GM19468 (cell line): ENCODE data around the gene FRMD5.

Source experiments
- ATAC-seq: cut with Tn5 transposase; IDR thresholded peaks from one replicate; pipeline ENCODE4 v1.9.1; 2021; ENCODE audit warnings: mild to moderate bottlenecking, moderate library complexity, moderate number of reproducible peaks; ENCODE audit not compliant: unreplicated experiment; ENCODE audit errors: extremely low read depth

FRMD5 gene

DNA sequence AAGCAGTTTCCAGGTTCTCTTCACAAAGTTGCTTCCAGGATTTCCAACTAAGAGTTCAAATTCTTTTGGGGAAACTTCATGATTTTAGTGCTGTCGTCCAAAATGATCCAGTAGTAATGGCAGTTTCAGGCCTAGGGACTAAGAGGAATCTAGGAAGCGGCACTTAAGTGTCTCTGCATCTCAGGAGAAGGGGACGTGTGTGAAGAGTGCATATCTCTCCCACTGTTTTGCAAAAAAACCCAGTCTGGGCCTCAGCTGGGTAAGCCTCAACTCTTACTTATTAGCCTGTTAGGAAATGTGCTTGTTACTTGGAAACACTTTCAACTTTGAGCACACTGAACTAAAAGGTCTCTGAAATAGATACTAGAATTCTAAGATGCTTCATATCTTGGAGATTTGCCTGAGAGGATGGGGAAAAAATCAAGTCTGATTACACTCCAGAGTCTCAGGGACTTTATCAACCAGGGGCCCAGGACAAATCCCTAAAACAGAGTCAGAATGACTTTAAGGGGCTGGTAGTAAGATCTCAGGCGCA is 286.5 kb downstream of the FRMD5 start:
- ATAC-seq = no peak

DNA sequence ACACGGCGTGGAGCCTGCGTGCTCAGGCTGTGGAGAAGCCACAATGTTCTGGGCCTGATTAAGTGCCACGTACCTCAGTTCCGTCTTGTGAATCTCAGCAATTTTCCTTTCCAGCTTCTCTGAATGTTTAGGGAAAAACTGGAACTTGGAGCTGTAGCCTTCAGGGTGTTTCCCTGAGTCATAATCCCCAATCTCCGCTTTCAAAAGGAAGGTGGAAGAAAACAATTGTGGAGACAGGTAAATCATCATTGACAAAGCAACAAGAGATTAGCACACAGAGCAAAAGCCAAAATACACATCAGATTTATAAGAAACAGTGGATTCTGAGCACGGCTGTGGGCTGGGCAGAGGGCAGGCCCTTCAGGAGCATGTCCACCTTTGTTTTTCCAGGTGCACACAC is 289.3 kb downstream of the FRMD5 start:
- no peak for ATAC-seq

DNA sequence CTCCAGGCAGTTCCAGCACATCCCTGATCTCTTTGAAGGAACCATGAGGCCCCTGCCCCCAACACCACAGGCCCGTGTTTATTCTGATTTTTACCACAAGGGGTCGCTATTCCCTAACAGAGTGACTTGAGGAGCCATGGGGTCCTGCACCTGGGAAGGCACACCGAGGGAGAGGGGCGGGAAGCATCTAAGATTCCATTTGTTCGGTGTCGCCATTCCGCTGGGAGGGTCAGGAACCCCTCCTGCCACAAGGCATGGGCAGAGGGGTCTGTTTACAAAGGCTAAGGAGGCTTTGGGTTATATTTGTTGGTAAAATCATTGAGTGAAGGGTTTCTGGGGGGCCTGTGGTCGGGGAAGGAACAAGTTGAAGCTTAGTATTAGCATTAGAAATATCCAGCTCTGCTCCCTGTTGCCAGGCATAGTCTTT is 291.2 kb downstream of the FRMD5 start:
- ATAC-seq = no peak

GRCh38 chr15:43901495-43901894 is 293.6 kb downstream of the FRMD5 start:
- no peak for ATAC-seq

DNA sequence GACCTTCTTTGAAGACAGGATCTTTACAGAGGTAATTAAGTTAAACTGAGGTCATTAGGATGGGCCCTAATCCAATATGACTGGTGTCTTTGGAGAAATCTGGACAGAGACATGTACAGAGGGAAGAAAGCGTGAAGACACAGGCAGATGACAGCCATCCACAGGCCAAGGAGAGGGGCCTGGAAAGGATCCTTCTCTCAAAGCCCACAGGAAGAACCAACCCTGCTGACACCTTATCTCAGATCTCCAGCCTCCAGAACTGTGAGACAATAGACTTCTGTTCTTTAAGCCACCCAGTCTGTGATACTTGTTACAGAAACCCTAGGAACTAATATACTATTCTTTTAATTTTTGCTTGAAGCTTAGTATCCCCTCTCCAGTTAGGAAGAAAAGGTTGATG is 294.1 kb downstream of the FRMD5 start:
- ATAC-seq = no peak

GRCh38 chr15:43899928-43900327 is 295.1 kb downstream of the FRMD5 start:
- no peak for ATAC-seq

DNA sequence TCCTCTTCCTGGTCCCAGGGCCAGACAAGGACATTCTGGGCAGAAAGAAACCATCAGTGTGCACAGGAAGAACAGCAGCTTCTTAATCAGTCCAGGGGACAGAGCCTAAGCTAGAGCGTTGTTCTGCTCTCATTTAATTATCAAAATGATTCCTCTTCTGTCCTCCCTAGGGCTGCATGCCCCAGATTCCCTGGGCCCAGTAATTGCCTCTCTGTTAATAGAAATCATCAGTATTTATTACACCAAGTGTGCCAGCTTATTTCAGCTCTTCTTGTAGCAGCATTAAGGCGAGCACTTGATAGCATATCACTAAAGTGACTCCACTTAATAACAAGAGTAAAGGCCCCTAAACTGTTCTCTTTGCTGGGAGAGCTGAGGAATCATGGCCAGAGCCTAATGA is 296.2 kb downstream of the FRMD5 start:
- no peak for ATAC-seq

DNA sequence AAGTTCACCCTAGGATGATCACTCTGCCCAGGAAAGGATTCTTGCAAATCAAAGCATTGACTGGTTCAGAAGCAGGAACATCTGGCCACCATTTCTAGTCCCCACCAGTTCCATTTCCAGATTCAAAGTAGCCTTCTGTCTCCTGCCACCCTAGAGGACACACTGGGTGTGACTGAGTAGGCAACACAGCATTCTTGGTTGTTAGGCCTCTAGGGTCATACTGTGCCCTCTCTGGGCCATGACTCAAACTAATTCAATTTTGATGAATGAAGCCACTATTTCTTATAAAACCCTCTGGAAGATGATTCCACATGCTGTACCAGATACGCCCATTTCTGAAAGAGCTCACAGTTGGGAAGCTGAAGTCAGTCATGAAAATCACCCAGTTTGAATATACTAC is 298.5 kb downstream of the FRMD5 start:
- ATAC-seq = no peak

DNA sequence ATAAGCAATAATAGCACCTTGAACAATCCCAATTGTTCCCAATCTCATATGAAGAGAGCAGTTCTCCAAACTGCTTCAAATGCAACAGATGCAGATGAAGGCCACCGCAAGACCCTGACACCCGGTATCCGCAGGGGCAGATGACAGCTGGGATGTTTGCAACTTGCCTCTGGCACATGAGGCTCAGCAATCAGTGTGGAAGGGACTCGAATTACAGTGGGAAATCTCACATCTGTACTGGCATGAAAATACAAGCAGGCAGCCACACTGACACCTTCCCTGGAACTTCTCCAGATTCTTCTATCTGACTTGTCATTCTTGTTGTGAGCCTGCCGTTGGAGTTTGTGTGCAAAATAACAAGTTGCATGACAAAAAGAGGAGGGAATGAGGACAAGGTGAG is 299.5 kb downstream of the FRMD5 start:
- no peak for ATAC-seq

- no peak for ATAC-seq
Observed at GRCh38 chr15:43893956-43894355, 301.1 kb downstream of the FRMD5 start.

DNA sequence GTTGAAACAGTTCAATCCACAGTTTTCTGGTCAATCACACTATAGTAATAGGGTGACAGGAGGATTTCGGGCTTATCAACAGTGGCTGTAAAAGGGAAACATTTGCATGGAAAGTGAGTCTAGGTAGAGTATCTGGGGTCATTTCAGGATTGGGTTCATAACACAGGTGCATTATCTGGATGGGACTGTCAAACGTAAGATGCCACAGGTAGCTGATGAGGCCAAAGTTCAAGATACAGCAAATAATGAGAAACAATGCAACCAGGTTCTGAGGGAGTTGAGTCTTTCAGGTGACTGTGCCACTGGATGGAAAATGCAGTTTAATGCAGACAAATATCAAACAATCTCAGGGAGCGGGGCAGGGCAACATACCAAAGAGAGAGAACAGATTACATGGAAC is 306.0 kb downstream of the FRMD5 start:
- no peak for ATAC-seq

DNA sequence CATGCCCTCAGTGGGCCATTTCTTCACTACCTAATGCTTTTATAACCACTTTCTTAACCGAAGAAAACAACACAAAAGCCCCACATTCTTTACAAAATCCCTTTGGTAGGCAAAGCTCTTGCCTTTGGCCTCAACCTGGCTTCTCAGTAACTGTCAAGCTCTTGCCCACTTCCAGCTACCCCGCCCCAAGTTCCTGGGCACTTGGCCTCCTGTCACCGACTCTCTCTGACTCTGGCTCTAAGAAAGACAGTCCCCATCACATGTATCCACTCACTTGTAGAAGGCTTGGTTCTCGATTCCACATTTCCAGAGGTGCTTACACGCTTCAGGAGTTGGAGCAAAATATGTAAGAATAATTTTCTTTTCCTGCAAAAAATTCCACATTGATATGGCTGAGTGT is 307.2 kb downstream of the FRMD5 start:
- ATAC-seq = no peak

GRCh38 chr15:43886558-43886957 is 308.5 kb downstream of the FRMD5 start:
- no peak for ATAC-seq

- ATAC-seq = no peak
Observed at GRCh38 chr15:43883571-43883970, 311.5 kb downstream of the FRMD5 start.

DNA sequence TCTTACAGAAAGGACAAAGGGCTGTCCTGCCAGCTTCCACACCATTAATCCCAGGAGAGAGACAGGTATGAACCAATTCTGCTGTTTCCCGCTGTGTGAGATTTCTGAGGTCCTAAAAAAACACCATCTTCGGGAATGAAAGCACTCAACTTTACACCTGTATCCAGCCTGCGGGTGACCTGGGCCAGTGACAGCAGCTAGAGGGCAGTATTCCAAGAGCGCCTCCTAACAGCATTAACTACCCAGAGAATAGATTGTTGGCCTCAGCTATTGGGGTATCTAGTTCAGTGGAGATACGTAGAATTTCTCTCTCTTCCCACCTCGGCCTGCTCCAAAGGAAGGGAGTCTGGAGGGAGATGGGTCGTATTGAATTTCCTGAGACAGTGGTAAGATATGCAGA is 313.1 kb downstream of the FRMD5 start:
- no peak for ATAC-seq

- ATAC-seq = no peak
Observed at GRCh38 chr15:43881245-43881644, 313.8 kb downstream of the FRMD5 start.

DNA sequence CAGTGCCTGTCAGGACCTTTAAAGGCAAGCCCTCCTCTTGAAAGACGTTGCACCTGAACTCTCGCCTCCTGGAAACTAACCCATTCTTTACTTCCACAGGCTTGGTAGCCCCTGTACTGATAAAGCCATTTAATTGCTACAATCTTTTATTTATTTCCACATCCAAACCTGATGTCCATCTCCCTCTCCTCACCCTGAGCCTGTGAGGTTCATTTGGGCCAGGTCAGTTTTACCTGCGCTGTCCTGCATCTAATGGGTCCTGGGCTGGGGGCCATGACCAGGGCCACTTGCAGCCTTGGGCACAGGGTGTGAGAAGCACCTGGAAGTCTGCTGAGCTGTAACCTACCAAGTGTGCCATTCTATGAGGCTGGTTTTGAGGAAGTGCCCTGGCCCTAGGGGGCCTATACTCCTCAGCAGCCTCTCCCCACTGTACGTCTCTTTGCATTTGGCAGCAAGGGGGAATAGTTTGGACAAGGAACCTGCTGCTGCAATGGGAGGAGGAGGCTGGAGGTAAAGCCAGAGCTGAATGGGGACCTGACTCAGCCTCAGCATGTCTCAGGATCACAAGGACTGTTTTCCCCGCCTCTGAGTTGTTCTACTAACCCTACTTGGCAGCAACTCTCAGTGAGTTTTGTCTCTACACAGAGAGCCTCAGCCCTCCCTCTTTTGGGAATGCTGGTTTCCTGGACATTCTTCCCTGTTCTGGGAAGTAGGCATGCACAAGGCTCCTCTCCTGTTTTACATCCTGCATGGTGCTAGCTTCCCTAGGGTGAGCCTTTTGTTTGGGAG is 314.5 kb downstream of the FRMD5 start:
- ATAC-seq = no peak

- ATAC-seq = no peak
Observed at GRCh38 chr15:43879386-43880355, 315.4 kb downstream of the FRMD5 start.

GRCh38 chr15:43878446-43878845 is 316.6 kb downstream of the FRMD5 start:
- ATAC-seq = no peak

DNA sequence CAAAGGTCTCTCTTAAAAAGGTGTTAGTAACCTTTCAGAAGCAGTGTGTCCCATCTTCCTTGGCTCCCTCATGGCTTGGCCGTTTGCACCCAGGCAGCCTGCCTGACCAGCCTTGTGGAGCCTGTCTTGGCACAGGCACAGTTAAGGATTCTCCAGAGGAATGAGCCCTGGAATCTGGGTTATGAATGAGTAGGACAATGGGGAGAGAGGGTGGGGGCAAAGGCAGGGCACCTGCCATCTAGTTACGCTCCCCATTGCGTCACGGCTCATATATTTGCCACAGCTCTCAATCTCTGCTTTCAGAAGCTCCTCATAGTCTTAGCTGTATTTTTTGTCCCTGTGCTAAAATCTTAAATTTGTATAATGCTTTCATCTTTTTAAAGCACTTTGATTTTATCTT is 317.7 kb downstream of the FRMD5 start:
- ATAC-seq = no peak

DNA sequence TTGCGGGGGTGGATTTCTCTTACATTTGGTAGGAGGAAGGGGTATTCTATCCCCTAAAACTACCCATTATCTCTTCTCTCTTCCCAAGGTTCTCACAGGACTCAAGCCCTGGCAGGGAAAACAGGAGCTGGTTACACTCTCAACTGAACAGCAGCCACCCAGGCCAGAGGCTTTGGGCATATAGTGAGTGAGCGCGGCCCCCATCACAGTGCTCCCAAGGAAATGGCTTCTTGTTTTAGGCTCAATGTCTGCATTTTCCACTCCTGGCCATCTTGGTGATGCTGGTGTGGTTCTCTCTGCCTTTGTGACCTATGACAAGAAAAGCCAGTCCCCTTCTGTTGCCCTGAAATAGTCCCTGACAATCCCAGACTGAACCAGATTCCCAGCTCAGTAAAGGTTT is 318.2 kb downstream of the FRMD5 start:
- ATAC-seq = no peak
